PC-9 (cell line): ENCODE data around the gene VCL. TPM values are rescaled to one million over a fixed set of nuclear protein-coding genes. Genes with fewer than 3 reads are reported as not detected.
A peak's percentile ranks its signal among the peaks of the same experiment; 100 is the strongest.

Experiments
- BruUV-seq: library from RNA; stranded (reverse); fragments of 400-500 nt; replicated peaks from 2 replicates; lab custom pipeline; 2021; lab: Mats Ljungman, UMichigan
- CTCF ChIA-PET: fragments of 300-600 bp; sonication (Branson Sonifier 250); formaldehyde crosslinking; loops from one replicate; lab custom pipeline; 2022; ENCODE audit warnings: antibody characterized with exemption; lab: Charles Lee
- POLR2A ChIA-PET: fragments of 300-600 bp; sonication (Branson Sonifier 250); formaldehyde crosslinking; loops from one replicate; lab custom pipeline; 2022; ENCODE audit warnings: antibody characterized with exemption; ENCODE audit not compliant: unreplicated experiment; lab: Charles Lee
- DNase-seq, 2 experiments: peaks; one replicate each; pipeline versions ENCODE4 v3.0.0 to v3.0.0-alpha.2; 2015 to 2022; ENCODE audit warnings: mixed read lengths in 1 of 2
- H2AFZ ChIP-seq: fragments of 200-600 bp; sonication (generic); 2 replicates; pipeline ENCODE4 v1.8.1; 2017; ENCODE audit warnings: antibody characterized with exemption
- H3F3A ChIP-seq: fragments of 200-600 bp; sonication (generic); 2 replicates; pipeline ENCODE4 v1.8.1; 2017; ENCODE audit warnings: antibody characterized with exemption, mild to moderate bottlenecking, low read depth; ENCODE audit not compliant: insufficient read depth
- H3K27ac ChIP-seq: fragments of 200-600 bp; sonication (generic); 2 replicates; pipeline ENCODE4 v1.6.1; 2016; ENCODE audit warnings: mixed run types
- H3K27me3 ChIP-seq: fragments of 200-600 bp; sonication (generic); 2 replicates; pipeline ENCODE4 v1.6.1; 2016; ENCODE audit warnings: low read depth, mixed run types; ENCODE audit not compliant: insufficient read depth
- H3K36me3 ChIP-seq: fragments of 200-600 bp; sonication (generic); 2 replicates; pipeline ENCODE4 v1.6.1; 2016; ENCODE audit warnings: low read depth, mixed run types
- H3K4me1 ChIP-seq: fragments of 200-600 bp; sonication (generic); replicated peaks from 2 replicates; pipeline ENCODE4 v1.6.1; 2016; ENCODE audit warnings: mixed run types; ENCODE audit not compliant: insufficient read depth
- H3K4me2 ChIP-seq: fragments of 200-600 bp; sonication (generic); 2 replicates; pipeline ENCODE4 v1.6.1; 2017; ENCODE audit warnings: mixed run types
- H3K4me3 ChIP-seq: fragments of 200-600 bp; sonication (generic); 2 replicates; pipeline ENCODE4 v1.6.1; 2016; ENCODE audit warnings: mixed run types
- H3K79me2 ChIP-seq: fragments of 200-600 bp; sonication (generic); 2 replicates; pipeline ENCODE4 v1.6.1; 2017; ENCODE audit warnings: low read depth, mixed run types
- H3K9me2 ChIP-seq: fragments of 200-600 bp; sonication (generic); 2 replicates; pipeline ENCODE4 v1.8.1; 2017; ENCODE audit warnings: mild to moderate bottlenecking; ENCODE audit not compliant: insufficient read depth
- H3K9me3 ChIP-seq: fragments of 200-600 bp; sonication (generic); 2 replicates; pipeline ENCODE4 v1.8.1; 2016; ENCODE audit warnings: low read depth; ENCODE audit not compliant: insufficient read depth
- H4K20me1 ChIP-seq: fragments of 200-600 bp; sonication (generic); 2 replicates; pipeline ENCODE4 v1.8.1; 2017; ENCODE audit not compliant: insufficient read depth
- CTCF ChIP-seq: fragments of 200-600 bp; sonication (generic); conservative IDR thresholded peaks from 2 replicates; pipeline ENCODE4 v1.6.1; 2017; ENCODE audit warnings: mixed run types, antibody characterized with exemption, mild to moderate bottlenecking, moderate library complexity
- EZH2 ChIP-seq: fragments of 200-600 bp; sonication (generic); IDR thresholded peaks from 2 replicates; pipeline ENCODE4 v1.8.0; 2017; ENCODE audit warnings: antibody characterized with exemption, low read depth
- intact Hi-C: fragments of 100-400 bp; cut with micrococcal nuclease; formaldehyde crosslinking; loops from one replicate; pipeline ENCODE4 v1.10.0; 2022; ENCODE audit not compliant: unreplicated experiment
- total RNA-seq: library from RNA; stranded (reverse); gene quantifications from 2 replicates; pipeline ENCODE4 v1.2.3, GENCODE V29; 2021

VCL gene
- total RNA-seq, 1 experiment from 2014 or later, result 208 TPM

- H4K20me1 ChIP-seq, result no peaks in the 10 kb centered on the region
Observed at GRCh38 chr10:74044419-74044818, 46.5 kb downstream of the VCL start.

GRCh38 chr10:74047304-74047703 is 49.4 kb downstream of the VCL start:
- Histone ChIP-seq H2AFZ (no peak overlapping the region), H3K9me2 (no peaks in the 10 kb centered on the region), H3F3A (peaks cover 75% of the 10 kb centered on the region), H3K79me2 (peaks cover 74% of the 10 kb centered on the region), H3K9me3 (no peaks in the 10 kb centered on the region), H3K36me3 (peaks cover 31% of the 10 kb centered on the region), H3K4me3 (peak overlapping the region; percentile 29; the same call in 1 of the 2 replicates), H3K4me2 (peak overlapping the region; percentile 60), H3K27ac (peak overlapping the region; percentile 90), H3K4me1 (peaks cover 59% of the 10 kb centered on the region), H3K27me3 (no peaks in the 10 kb centered on the region), H4K20me1 (no peaks in the 10 kb centered on the region)
- no TSS peak for BruUV-seq
- TF ChIP-seq CTCF, result no peak
- TF ChIP-seq EZH2, result no peak
- POLR2A ChIA-PET, result interaction anchor here (0.5 to 1.5 kb wide), 8 partner anchors 9 to 304 kb away, joined by 3 to 27 read pairs (median 7); no protein-coding TSS in a partner anchor
- CTCF ChIA-PET, result interaction anchor here (0.6 to 1.5 kb wide), 7 partner anchors 9 to 168 kb away, joined by 3 to 8 read pairs (median 4); no protein-coding TSS in a partner anchor
- intact Hi-C loops, result no loop called here
- DNase-seq, result peak in 1 of 2 experiments; percentile 61

More at GRCh38 chr10:74044419-74044818, 46.5 kb downstream of the VCL start:
- Histone ChIP-seq H3K4me1 (peaks cover 36% of the 10 kb centered on the region), H3K9me2 (no peaks in the 10 kb centered on the region), H3F3A (peaks cover 73% of the 10 kb centered on the region), H3K79me2 (peaks cover 71% of the 10 kb centered on the region), H3K4me3 (no peak overlapping the region), H2AFZ (no peak overlapping the region), H3K27ac (no peak overlapping the region), H3K36me3 (peaks cover 39% of the 10 kb centered on the region), H3K27me3 (no peaks in the 10 kb centered on the region), H3K4me2 (no peak overlapping the region), H3K9me3 (no peaks in the 10 kb centered on the region)
- TF ChIP-seq CTCF, result no peak
- TF ChIP-seq EZH2, result no peak
- ChIA-PET CTCF (no interaction called here), POLR2A (no interaction called here)
- intact Hi-C loops, result no loop called here
- no TSS peak for BruUV-seq
- DNase-seq, result no peak

GRCh38 chr10:74047871-74048270 is 50.0 kb downstream of the VCL start:
- peaks cover 26% of the 10 kb centered on the region for H3K36me3 ChIP-seq
- H3F3A ChIP-seq, result peaks cover 75% of the 10 kb centered on the region
- no peaks in the 10 kb centered on the region for H4K20me1 ChIP-seq
- CTCF ChIA-PET, result interaction anchor here (0.6 to 1.5 kb wide), 7 partner anchors 8 to 169 kb away, joined by 3 to 8 read pairs (median 4); no protein-coding TSS in a partner anchor
- H2AFZ ChIP-seq, result no peak overlapping the region
- H3K4me2 ChIP-seq, result peak overlapping the region; percentile 60
- H3K79me2 ChIP-seq, result peaks cover 73% of the 10 kb centered on the region
- peak; percentile 61 to 89 for DNase-seq
- H3K4me3 ChIP-seq, result peak overlapping the region; percentile 29; the same call in 1 of the 2 replicates
- BruUV-seq, result no TSS peak
- POLR2A ChIA-PET, result interaction anchor here (0.5 to 1.5 kb wide), 14 partner anchors 8 to 305 kb away, joined by 3 to 27 read pairs (median 5); partner anchors contain the start of gene VCL
- no peaks in the 10 kb centered on the region for H3K9me3 ChIP-seq
- no peaks in the 10 kb centered on the region for H3K27me3 ChIP-seq
- TF ChIP-seq CTCF (no peak), EZH2 (no peak)
- H3K27ac ChIP-seq, result peak overlapping the region; percentile 90
- intact Hi-C loops, result no loop called here
- no peaks in the 10 kb centered on the region for H3K9me2 ChIP-seq
- H3K4me1 ChIP-seq, result peaks cover 62% of the 10 kb centered on the region
